K562 (cell line): Measurements from ENCODE around the gene LRRC26. TPM values are rescaled to one million over a fixed set of nuclear protein-coding genes. Genes with fewer than 3 reads are reported as not detected.

Source experiments
- ATF7 ChIP-seq: fragments of 450-650 bp; IDR thresholded peaks from 2 replicates; pipeline ENCODE4 v1.7.1; 2014; ENCODE audit warnings: mild to moderate bottlenecking, moderate library complexity
- BHLHE40 ChIP-seq: IDR thresholded peaks from 2 replicates; pipeline ENCODE4 v1.6.1; 2011; ENCODE audit warnings: low read length, improper control_type of control experiment
- CBX3 ChIP-seq, 2 experiments: IDR thresholded peaks; 1 replicate in 1 of 2; 2 replicates in 1 of 2; pipeline ENCODE4 v1.6.1; 2012; ENCODE audit warnings: inconsistent platforms in 2 of 2, low read length in 2 of 2, borderline replicate concordance in 1 of 2, control low read depth in 1 of 2
- CREM ChIP-seq: IDR thresholded peaks from 2 replicates; pipeline ENCODE4 v1.6.1; 2014; ENCODE audit warnings: antibody characterized with exemption, low read depth
- DIDO1 ChIP-seq: fragments of 450-650 bp; IDR thresholded peaks from 2 replicates; pipeline ENCODE4 v1.6.1; 2016; ENCODE audit warnings: low read depth, missing biosample characterization, missing genetic modification characterization
- GATA2 ChIP-seq: sonication (generic); formaldehyde crosslinking; IDR thresholded peaks from 2 replicates; pipeline ENCODE4 v1.4.0; 2020; ENCODE audit warnings: mild to moderate bottlenecking, missing genetic modification reagents
- L3MBTL2 ChIP-seq: fragments of 450-650 bp; IDR thresholded peaks from 2 replicates; pipeline ENCODE4 v1.6.1; 2016; ENCODE audit warnings: mild to moderate bottlenecking, moderate library complexity
- RBM15 ChIP-seq: fragments of 200-400 bp; formaldehyde crosslinking; IDR thresholded peaks from 2 replicates; pipeline ENCODE4 v1.6.1; 2018; ENCODE audit warnings: mild to moderate bottlenecking, low read length, moderate library complexity; ENCODE audit not compliant: insufficient read depth
- SMAD2 ChIP-seq: fragments of 150-350 bp; IDR thresholded peaks from 2 replicates; pipeline ENCODE4 v1.6.1; 2014; ENCODE audit warnings: low read depth, mild to moderate bottlenecking, low read length
- SPI1 ChIP-seq: IDR thresholded peaks from 2 replicates; pipeline ENCODE4 v1.6.1; 2011; ENCODE audit warnings: low read depth, low read length, control low read depth, borderline replicate concordance
- TAL1 ChIP-seq: fragments of 450-650 bp; IDR thresholded peaks from 2 replicates; pipeline ENCODE4 v1.6.1; 2016; ENCODE audit warnings: mild to moderate bottlenecking
- TCF3 ChIP-seq: sonication (generic); formaldehyde crosslinking; IDR thresholded peaks from 2 replicates; pipeline ENCODE4 v1.4.0; 2020; ENCODE audit warnings: mild to moderate bottlenecking, missing genetic modification reagents
- ZZZ3 ChIP-seq: fragments of 450-650 bp; IDR thresholded peaks from 2 replicates; pipeline ENCODE4 v1.6.1; 2016; ENCODE audit warnings: antibody characterized with exemption, mild to moderate bottlenecking, moderate library complexity
- polyA plus RNA-seq, 8 experiments: library from polyadenylated mRNA; depleted of rRNA in 4 of 8; stranded (reverse) in 5 of 8; unstranded in 3 of 8; fragments of >200 nt; fragmentation: Nextera tagmentation in 2 of 8; fragmentation: Illumina TruSeq in 1 of 8; extraction: Ambion mirVana in 2 of 8; extraction: Trizol in 1 of 8; gene quantifications; 2 replicates each; pipeline versions ENCODE4 v1.2.1 to v1.2.3, GENCODE V29; 2011 to 2014; ENCODE audit warnings: inconsistent platforms in 1 of 8, missing spikeins in 1 of 8
- total RNA-seq, 7 experiments: library from RNA; depleted of rRNA in 6 of 7; stranded (reverse); fragments of >200 nt in 6 of 7; fragmentation: Illumina TruSeq in 2 of 7; extraction: Trizol in 2 of 7; gene quantifications; 2 replicates each; pipeline versions ENCODE4 v1.2.1 to v1.2.3, GENCODE V29; 2011 to 2021; ENCODE audit warnings: low replicate concordance in 1 of 7
- TF ChIP-seq, protein P1 (sequence below): conservative IDR thresholded peaks from 2 replicates; pipeline ENCODE4 v1.6.1; 2011; ENCODE audit warnings: low read depth, mild to moderate bottlenecking, low read length; ENCODE audit not compliant: control insufficient read depth
- TF ChIP-seq, protein P2 (sequence below): fragments of 450-650 bp; formaldehyde crosslinking; IDR thresholded peaks from 2 replicates; pipeline ENCODE4 v1.4.0; 2020; ENCODE audit warnings: mild to moderate bottlenecking, mixed read lengths
- TF ChIP-seq, protein P3 (sequence below): sonication (generic); formaldehyde crosslinking; IDR thresholded peaks from 2 replicates; pipeline ENCODE4 v1.9.0; 2022; ENCODE audit warnings: mild to moderate bottlenecking, missing genetic modification reagents
- TF ChIP-seq, protein P4 (sequence below), 2 experiments: fragments of 450-650 bp; conservative IDR thresholded peaks; 2 replicates each; pipeline ENCODE4 v1.6.1; 2017; ENCODE audit warnings: mild to moderate bottlenecking in 2 of 2, moderate library complexity in 2 of 2
- TF ChIP-seq, protein P5 (sequence below): sonication (generic); formaldehyde crosslinking; IDR thresholded peaks from 2 replicates; pipeline ENCODE4 v1.8.0; 2022; ENCODE audit warnings: mild to moderate bottlenecking, missing genetic modification reagents

The LRRC26 gene
- total and polyA plus RNA-seq, 9 of the 15 experiments (the other 6 are each of a cell fraction or from before 2014, with no cell fraction given): not detected

DNA sequence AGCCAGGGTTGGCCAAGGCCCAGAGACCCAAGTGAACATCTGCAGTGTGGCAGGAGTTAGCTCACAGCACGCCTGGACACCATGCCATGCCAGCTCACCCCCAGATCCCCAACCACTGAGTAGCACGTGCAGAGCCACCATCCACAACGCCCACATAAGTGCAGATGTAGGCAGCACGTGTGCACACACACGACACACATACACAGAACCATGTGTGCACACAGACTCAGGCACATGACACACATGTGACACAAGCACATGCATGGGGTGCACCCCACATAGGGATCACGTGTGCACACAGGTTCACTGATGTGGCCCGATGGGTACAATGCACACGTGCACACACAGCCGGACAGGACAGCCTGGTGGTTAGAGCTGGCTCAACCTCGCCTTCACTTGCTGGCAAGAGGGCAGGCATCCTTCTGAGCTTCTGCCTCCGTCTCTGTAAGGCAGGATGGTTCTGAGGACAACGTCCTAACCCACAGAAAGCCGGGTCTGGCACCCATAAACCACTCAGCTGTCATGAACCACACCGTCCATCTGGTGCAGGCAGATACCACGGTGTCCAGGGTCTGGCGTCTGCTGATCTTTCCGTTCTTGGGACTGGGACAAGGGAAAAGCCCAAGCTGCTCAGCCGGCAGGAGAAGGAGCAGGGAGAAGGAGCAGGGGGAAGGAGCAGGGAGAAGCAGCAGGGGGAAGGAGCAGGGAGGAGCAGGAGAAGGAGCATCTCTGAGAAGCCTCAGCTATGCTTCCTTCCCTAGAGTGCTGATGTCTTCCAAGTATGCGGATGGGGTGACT is 12.0 kb downstream of the LRRC26 start (continued):
- TF ChIP-seq, protein P1, sequence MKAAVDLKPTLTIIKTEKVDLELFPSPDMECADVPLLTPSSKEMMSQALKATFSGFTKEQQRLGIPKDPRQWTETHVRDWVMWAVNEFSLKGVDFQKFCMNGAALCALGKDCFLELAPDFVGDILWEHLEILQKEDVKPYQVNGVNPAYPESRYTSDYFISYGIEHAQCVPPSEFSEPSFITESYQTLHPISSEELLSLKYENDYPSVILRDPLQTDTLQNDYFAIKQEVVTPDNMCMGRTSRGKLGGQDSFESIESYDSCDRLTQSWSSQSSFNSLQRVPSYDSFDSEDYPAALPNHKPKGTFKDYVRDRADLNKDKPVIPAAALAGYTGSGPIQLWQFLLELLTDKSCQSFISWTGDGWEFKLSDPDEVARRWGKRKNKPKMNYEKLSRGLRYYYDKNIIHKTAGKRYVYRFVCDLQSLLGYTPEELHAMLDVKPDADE: 0 out of 2 replicates have a peak, but pooled peaks have one; percentile 26
- peak; percentile 46; the same call in 1 of the 2 replicates for TF ChIP-seq GATA2 (CRISPR knock-in tag)
- peak; percentile 87 for TF ChIP-seq TCF3 (CRISPR knock-in tag)
- no peak for TF ChIP-seq SMAD2
- TF ChIP-seq CREM: no peak
- no peak for TF ChIP-seq RBM15
- TF ChIP-seq, protein P2, sequence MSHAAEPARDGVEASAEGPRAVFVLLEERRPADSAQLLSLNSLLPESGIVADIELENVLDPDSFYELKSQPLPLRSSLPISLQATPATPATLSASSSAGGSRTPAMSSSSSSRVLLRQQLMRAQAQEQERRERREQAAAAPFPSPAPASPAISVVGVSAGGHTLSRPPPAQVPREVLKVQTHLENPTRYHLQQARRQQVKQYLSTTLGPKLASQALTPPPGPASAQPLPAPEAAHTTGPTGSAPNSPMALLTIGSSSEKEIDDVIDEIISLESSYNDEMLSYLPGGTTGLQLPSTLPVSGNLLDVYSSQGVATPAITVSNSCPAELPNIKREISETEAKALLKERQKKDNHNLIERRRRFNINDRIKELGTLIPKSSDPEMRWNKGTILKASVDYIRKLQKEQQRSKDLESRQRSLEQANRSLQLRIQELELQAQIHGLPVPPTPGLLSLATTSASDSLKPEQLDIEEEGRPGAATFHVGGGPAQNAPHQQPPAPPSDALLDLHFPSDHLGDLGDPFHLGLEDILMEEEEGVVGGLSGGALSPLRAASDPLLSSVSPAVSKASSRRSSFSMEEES: peak; percentile 53
- no peak for TF ChIP-seq DIDO1 (tag)
- TF ChIP-seq, protein P3, sequence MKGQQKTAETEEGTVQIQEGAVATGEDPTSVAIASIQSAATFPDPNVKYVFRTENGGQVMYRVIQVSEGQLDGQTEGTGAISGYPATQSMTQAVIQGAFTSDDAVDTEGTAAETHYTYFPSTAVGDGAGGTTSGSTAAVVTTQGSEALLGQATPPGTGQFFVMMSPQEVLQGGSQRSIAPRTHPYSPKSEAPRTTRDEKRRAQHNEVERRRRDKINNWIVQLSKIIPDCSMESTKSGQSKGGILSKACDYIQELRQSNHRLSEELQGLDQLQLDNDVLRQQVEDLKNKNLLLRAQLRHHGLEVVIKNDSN: peak; percentile 89
- no peak for TF ChIP-seq ZZZ3
- peak in 1 of 2 experiments; percentile 21; a peak in 1 of 3 replicates for TF ChIP-seq CBX3 (IDR thresholded peaks at IDR 0.05; ENCODE audit: borderline replicate concordance in 1 of 2, low read length in 2 of 2)
- peak; percentile 42; the same call in 1 of the 2 replicates for TF ChIP-seq L3MBTL2
- peak; percentile 81 for TF ChIP-seq TAL1
- TF ChIP-seq SPI1: no peak
- TF ChIP-seq ATF7: no peak
- TF ChIP-seq, protein P4, sequence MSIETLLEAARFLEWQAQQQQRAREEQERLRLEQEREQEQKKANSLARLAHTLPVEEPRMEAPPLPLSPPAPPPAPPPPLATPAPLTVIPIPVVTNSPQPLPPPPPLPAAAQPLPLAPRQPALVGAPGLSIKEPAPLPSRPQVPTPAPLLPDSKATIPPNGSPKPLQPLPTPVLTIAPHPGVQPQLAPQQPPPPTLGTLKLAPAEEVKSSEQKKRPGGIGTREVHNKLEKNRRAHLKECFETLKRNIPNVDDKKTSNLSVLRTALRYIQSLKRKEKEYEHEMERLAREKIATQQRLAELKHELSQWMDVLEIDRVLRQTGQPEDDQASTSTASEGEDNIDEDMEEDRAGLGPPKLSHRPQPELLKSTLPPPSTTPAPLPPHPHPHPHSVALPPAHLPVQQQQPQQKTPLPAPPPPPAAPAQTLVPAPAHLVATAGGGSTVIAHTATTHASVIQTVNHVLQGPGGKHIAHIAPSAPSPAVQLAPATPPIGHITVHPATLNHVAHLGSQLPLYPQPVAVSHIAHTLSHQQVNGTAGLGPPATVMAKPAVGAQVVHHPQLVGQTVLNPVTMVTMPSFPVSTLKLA (conservative IDR thresholded peaks at IDR 0.05): peak in 1 of 2 experiments; percentile 76; a peak in 3 of 4 replicates
- TF ChIP-seq BHLHE40: peak; percentile 70
- TF ChIP-seq, protein P5, sequence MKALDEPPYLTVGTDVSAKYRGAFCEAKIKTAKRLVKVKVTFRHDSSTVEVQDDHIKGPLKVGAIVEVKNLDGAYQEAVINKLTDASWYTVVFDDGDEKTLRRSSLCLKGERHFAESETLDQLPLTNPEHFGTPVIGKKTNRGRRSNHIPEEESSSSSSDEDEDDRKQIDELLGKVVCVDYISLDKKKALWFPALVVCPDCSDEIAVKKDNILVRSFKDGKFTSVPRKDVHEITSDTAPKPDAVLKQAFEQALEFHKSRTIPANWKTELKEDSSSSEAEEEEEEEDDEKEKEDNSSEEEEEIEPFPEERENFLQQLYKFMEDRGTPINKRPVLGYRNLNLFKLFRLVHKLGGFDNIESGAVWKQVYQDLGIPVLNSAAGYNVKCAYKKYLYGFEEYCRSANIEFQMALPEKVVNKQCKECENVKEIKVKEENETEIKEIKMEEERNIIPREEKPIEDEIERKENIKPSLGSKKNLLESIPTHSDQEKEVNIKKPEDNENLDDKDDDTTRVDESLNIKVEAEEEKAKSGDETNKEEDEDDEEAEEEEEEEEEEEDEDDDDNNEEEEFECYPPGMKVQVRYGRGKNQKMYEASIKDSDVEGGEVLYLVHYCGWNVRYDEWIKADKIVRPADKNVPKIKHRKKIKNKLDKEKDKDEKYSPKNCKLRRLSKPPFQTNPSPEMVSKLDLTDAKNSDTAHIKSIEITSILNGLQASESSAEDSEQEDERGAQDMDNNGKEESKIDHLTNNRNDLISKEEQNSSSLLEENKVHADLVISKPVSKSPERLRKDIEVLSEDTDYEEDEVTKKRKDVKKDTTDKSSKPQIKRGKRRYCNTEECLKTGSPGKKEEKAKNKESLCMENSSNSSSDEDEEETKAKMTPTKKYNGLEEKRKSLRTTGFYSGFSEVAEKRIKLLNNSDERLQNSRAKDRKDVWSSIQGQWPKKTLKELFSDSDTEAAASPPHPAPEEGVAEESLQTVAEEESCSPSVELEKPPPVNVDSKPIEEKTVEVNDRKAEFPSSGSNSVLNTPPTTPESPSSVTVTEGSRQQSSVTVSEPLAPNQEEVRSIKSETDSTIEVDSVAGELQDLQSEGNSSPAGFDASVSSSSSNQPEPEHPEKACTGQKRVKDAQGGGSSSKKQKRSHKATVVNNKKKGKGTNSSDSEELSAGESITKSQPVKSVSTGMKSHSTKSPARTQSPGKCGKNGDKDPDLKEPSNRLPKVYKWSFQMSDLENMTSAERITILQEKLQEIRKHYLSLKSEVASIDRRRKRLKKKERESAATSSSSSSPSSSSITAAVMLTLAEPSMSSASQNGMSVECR (CRISPR knock-in tag): peak; percentile 46; the same call in 1 of the 2 replicates
